ENCODE results near the gene GNG2.

- TF ChIP-seq, protein P1, sequence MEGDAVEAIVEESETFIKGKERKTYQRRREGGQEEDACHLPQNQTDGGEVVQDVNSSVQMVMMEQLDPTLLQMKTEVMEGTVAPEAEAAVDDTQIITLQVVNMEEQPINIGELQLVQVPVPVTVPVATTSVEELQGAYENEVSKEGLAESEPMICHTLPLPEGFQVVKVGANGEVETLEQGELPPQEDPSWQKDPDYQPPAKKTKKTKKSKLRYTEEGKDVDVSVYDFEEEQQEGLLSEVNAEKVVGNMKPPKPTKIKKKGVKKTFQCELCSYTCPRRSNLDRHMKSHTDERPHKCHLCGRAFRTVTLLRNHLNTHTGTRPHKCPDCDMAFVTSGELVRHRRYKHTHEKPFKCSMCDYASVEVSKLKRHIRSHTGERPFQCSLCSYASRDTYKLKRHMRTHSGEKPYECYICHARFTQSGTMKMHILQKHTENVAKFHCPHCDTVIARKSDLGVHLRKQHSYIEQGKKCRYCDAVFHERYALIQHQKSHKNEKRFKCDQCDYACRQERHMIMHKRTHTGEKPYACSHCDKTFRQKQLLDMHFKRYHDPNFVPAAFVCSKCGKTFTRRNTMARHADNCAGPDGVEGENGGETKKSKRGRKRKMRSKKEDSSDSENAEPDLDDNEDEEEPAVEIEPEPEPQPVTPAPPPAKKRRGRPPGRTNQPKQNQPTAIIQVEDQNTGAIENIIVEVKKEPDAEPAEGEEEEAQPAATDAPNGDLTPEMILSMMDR (IDR thresholded peaks at IDR 0.05): no peak
- no peak for TF ChIP-seq POLR2A (IDR thresholded peaks at IDR 0.05)
Measured at GRCh38 chr14:51881636-51882035, 21.2 kb downstream of the GNG2 start.

Measured in uterus (tissue), 2 donors.